Gastrocnemius medialis (tissue), 4 donors: Measurements from ENCODE around the gene HDAC6.

Source experiments
- CTCF ChIP-seq, 5 experiments: fragments of 450-650 bp in 3 of 5; fragments of 200-600 bp in 2 of 5; sonication (generic) in 2 of 5; IDR thresholded peaks in 4 of 5; conservative IDR thresholded peaks in 1 of 5; 1 replicate in 4 of 5; 2 replicates in 1 of 5; pipeline ENCODE4 v1.5.1; 2016 to 2019; ENCODE audit warnings: antibody characterized with exemption in 5 of 5, mild to moderate bottlenecking in 3 of 5, moderate library complexity in 3 of 5
- POLR2A ChIP-seq, 2 donors: fragments of 450-650 bp; IDR thresholded peaks; one replicate each; pipeline ENCODE4 v1.6.1; 2017; ENCODE audit warnings: antibody characterized with exemption in 2 of 2, mild to moderate bottlenecking in 2 of 2, moderate library complexity in 2 of 2

- TF ChIP-seq CTCF (IDR thresholded peaks at IDR 0.05 in 4 of 5, conservative IDR thresholded peaks at IDR 0.05 in 1 of 5): no peak
- no peak for TF ChIP-seq POLR2A (IDR thresholded peaks at IDR 0.05)
Measured at GRCh38 chrX:48785540-48786214, 16.2 kb upstream of the HDAC6 start.
